ENCODE data around the gene SOX1.

The SOX1 gene

GRCh38 chr13:112095354-112095753 lies 28.4 kb downstream of the SOX1 start:
- no peak overlapping the region for H3K4me3 ChIP-seq (ENCODE audit: severe bottlenecking)
- H3K27ac ChIP-seq (ENCODE audit: poor library complexity, severe bottlenecking): no peak overlapping the region
- H3K9me3 ChIP-seq (ENCODE audit: severe bottlenecking): no peaks in the 10 kb centered on the region
- no peaks in the 10 kb centered on the region for H3K36me3 ChIP-seq (ENCODE audit: low read depth)
- DNase-seq (ENCODE audit: low spot score) (no peak), ATAC-seq (ENCODE audit: low read depth) (no peak)
- peaks cover 3% of the 10 kb centered on the region for H3K27me3 ChIP-seq (ENCODE audit: insufficient read depth, poor library complexity, severe bottlenecking)
- peaks cover 4% of the 10 kb centered on the region for H3K4me1 ChIP-seq (ENCODE audit: insufficient read depth, poor library complexity, severe bottlenecking)
- TF ChIP-seq, protein P1, sequence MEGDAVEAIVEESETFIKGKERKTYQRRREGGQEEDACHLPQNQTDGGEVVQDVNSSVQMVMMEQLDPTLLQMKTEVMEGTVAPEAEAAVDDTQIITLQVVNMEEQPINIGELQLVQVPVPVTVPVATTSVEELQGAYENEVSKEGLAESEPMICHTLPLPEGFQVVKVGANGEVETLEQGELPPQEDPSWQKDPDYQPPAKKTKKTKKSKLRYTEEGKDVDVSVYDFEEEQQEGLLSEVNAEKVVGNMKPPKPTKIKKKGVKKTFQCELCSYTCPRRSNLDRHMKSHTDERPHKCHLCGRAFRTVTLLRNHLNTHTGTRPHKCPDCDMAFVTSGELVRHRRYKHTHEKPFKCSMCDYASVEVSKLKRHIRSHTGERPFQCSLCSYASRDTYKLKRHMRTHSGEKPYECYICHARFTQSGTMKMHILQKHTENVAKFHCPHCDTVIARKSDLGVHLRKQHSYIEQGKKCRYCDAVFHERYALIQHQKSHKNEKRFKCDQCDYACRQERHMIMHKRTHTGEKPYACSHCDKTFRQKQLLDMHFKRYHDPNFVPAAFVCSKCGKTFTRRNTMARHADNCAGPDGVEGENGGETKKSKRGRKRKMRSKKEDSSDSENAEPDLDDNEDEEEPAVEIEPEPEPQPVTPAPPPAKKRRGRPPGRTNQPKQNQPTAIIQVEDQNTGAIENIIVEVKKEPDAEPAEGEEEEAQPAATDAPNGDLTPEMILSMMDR (IDR thresholded peaks at IDR 0.05; ENCODE audit: poor library complexity, severe bottlenecking): no peak

DNA sequence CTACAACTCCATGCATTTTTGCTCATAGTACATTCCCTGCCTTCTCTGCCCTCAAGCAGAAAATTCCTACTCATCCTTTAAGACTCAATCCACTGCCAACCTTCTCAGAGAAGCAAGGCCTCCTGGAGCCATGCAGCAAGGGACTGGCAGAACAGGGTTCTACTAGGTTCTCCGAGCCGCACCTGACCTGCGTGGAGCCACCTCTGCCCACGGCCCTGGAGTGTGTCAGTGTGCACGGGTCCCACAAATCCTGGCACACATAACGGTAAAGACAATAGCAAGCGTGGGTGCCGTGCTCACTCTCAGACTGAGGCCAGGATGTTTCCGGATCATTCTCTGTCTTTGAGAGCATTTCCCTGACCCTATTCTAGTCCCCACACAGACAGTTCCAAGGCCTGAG lies 30.0 kb downstream of the SOX1 start:
- Histone ChIP-seq H3K4me1 (ENCODE audit: insufficient read depth, poor library complexity, severe bottlenecking) (peaks cover 4% of the 10 kb centered on the region), H3K4me3 (ENCODE audit: severe bottlenecking) (no peak overlapping the region), H3K36me3 (ENCODE audit: low read depth) (no peaks in the 10 kb centered on the region), H3K27me3 (ENCODE audit: insufficient read depth, poor library complexity, severe bottlenecking) (peaks cover 13% of the 10 kb centered on the region), H3K27ac (ENCODE audit: poor library complexity, severe bottlenecking) (no peak overlapping the region), H3K9me3 (ENCODE audit: severe bottlenecking) (no peaks in the 10 kb centered on the region)
- ATAC-seq (ENCODE audit: low read depth): no peak
- TF ChIP-seq, protein P1 (IDR thresholded peaks at IDR 0.05; ENCODE audit: poor library complexity, severe bottlenecking): no peak
- DNase-seq (ENCODE audit: low spot score): no peak

DNA sequence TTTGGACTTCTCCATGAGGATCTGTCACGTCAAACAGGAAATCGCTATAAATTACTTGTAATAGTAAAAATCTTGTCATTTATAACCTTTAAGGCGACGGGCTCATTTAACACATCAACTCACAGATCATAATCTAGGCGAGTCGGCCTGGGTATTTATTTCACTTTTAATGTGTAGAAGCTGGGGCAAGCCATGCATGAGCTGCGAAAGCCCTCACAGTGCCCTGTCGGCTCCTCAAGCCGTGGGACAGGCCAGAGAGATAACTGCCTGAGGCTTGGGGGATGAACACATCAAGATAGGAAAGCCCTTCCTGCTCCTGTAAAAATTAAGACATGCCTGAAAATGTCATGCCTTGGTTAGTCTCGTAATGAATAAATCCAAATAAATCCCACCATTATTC lies 30.8 kb downstream of the SOX1 start:
- Histone ChIP-seq H3K27me3 (ENCODE audit: insufficient read depth, poor library complexity, severe bottlenecking) (peaks cover 19% of the 10 kb centered on the region), H3K27ac (ENCODE audit: poor library complexity, severe bottlenecking) (no peak overlapping the region), H3K9me3 (ENCODE audit: severe bottlenecking) (no peaks in the 10 kb centered on the region), H3K4me1 (ENCODE audit: insufficient read depth, poor library complexity, severe bottlenecking) (peaks cover 4% of the 10 kb centered on the region), H3K4me3 (ENCODE audit: severe bottlenecking) (no peak overlapping the region), H3K36me3 (ENCODE audit: low read depth) (no peaks in the 10 kb centered on the region)
- TF ChIP-seq, protein P1 (IDR thresholded peaks at IDR 0.05; ENCODE audit: poor library complexity, severe bottlenecking): no peak
- ATAC-seq (ENCODE audit: low read depth): no peak
- DNase-seq (ENCODE audit: low spot score): no peak

DNA sequence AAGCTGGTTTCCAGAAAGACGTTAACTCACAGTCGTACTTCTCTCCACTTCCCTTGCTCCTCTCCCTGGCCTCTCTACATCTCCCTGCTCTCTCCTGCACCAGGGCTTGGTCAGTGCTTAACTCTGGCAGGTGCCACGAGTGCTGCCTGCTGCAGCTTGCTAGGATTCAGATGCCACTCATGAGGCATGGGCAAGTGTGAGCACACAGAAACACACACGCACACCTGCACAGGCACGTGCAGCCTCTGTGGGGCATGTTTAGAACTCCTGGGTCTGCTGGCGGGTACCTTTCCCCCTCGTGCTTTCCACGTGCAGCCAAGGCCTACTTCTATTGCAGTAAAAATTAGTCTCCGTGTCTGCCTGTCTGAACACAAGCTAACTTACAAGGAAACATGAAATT lies 31.8 kb downstream of the SOX1 start:
- Histone ChIP-seq H3K27me3 (ENCODE audit: insufficient read depth, poor library complexity, severe bottlenecking) (peaks cover 27% of the 10 kb centered on the region), H3K36me3 (ENCODE audit: low read depth) (no peaks in the 10 kb centered on the region), H3K9me3 (ENCODE audit: severe bottlenecking) (no peaks in the 10 kb centered on the region), H3K4me3 (ENCODE audit: severe bottlenecking) (no peak overlapping the region), H3K27ac (ENCODE audit: poor library complexity, severe bottlenecking) (no peak overlapping the region), H3K4me1 (ENCODE audit: insufficient read depth, poor library complexity, severe bottlenecking) (peaks cover 4% of the 10 kb centered on the region)
- no peak for DNase-seq (ENCODE audit: low spot score)
- TF ChIP-seq, protein P1 (IDR thresholded peaks at IDR 0.05; ENCODE audit: poor library complexity, severe bottlenecking): no peak
- ATAC-seq (ENCODE audit: low read depth): no peak

GRCh38 chr13:112101360-112101930 lies 34.5 kb downstream of the SOX1 start:
- Histone ChIP-seq H3K27me3 (ENCODE audit: insufficient read depth, poor library complexity, severe bottlenecking) (peaks cover 54% of the 10 kb centered on the region), H3K4me1 (ENCODE audit: insufficient read depth, poor library complexity, severe bottlenecking) (peaks cover 4% of the 10 kb centered on the region), H3K4me3 (ENCODE audit: severe bottlenecking) (no peak overlapping the region), H3K27ac (ENCODE audit: poor library complexity, severe bottlenecking) (no peak overlapping the region), H3K9me3 (ENCODE audit: severe bottlenecking) (no peaks in the 10 kb centered on the region), H3K36me3 (ENCODE audit: low read depth) (no peaks in the 10 kb centered on the region)
- DNase-seq (ENCODE audit: low spot score): no peak
- ATAC-seq (ENCODE audit: low read depth): no peak
- TF ChIP-seq, protein P1 (IDR thresholded peaks at IDR 0.05; ENCODE audit: poor library complexity, severe bottlenecking): no peak
